Stimulated activated CD4-positive, alpha-beta T cell treated with anti-CD3 and anti-CD28 coated beads, Interleukin-4, amount 100 ng/mL, for 24 hours (primary cell): ENCODE data around the gene NEK2.
"Not testable (repeated sequence)": the region's sequence is repeated elsewhere in the genome, so short reads cannot be mapped to it uniquely, and the experiment has no call there.

Experiments
- DNase-seq: peaks from one replicate; pipeline ENCODE4 v3.0.0-alpha.2; 2020

The NEK2 gene

DNA sequence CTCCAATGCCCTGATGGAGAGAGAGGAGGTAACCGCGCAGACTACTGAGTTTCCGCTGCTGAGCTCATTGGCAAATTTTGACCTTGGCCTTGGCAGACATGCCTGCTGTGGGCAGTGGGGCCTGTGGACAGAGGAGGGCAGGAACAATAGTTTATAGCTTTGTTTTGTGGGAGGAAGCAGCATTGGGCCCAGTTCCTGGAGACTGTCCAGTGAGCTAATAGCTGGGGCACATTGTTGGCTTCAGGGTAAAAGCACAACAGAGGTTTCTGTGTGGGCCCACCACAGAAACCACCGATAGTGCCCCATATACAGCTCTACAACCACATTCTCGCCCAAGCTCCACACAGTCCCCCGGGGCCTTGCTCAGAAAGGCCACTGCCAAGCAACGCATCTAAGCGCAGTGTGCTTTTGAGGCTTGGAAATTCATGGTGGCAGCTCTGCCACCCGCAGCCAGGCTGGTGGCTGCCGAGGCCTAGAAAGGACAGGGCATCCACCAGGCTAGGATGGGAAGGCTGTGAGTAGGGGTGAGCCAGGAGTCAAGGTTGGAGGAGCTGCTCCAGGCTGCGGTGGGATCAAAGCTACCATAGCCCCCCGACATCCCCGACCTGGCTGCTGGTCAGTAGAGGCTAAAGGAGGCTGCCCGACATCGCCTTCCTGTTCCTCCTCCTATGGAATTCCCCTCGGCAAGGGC is 43.2 kb downstream of the NEK2 start:
- DNase-seq: no peak

DNA sequence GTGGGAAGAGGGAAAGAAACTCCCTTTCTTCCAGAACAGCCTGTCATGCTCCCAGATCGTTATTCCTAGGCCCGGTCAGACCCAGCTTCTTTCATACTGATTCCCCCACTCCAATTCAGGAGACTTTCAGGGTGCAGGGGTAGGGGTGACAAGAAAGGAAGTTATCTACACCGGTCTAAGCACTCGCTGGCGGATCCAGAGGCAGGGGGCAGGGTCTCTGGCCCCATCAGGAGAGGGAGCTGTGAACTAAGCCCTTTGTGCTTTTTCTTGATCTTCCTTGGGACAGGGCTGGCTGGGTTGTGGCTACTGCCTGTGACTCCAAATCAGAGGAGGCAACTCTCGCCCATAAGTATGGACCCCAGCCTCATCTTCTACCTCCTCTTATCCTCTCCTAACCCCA is 44.3 kb downstream of the NEK2 start:
- DNase-seq: no peak

DNA sequence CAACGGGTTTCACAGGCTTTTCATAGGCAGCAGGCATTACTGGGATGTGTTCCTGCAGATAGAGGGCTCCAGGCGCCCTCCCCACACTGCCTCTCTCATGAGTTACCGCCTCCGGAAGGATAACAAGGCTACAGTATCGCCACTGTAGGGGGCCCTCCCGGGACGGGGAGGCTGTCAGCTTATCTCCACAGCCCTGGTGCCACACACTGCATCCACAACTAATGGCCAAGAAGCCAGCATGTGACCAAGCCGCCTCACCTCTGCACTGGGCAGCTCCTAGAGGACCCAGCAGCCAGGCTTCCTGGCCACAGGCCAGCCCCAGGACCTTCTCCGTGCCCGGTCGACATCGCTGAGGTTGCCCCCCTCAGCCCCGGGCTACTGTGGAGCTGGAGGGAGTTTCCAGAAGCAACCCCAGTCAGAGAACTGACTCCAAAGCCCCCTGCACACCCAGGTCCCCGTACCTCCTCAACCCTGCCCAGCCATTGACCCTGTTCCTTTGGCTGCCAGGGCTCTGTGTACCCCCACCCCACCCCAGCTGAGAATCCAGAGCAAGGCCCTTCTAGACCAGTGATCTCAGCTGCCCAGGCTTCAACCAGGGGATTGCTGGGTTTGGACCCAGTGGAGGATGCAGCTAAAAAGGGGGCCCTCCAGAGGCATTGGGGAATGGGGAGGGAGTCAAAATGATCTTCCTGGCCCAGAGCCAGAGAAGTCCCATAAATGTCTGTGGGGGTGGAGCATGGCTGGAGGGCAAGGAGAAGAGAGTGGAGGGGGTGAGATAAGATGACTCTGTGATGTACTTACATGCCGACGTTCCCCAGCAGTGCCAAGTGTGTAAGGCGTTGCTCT is 45.0 kb downstream of the NEK2 start:
- no peak for DNase-seq

DNA sequence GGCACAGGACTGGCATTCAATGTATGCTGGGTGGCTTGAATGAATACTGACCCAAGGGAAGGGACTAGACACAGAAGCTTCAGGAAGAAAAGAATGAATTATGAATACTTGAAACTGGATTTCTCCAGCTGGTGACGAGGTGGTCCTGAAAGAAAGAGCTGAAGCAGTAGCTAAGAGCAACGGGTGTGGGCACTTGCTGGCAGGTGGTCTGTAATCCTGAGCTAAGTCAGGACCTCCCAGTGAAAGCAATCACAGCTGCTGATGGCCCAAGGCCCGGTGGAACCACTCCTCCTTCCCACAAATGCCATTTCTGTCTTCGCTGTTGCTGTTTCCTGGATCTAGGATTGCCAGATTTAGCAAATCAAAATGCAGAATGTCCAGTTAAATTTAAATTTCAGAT is 47.0 kb downstream of the NEK2 start:
- DNase-seq: no peak

DNA sequence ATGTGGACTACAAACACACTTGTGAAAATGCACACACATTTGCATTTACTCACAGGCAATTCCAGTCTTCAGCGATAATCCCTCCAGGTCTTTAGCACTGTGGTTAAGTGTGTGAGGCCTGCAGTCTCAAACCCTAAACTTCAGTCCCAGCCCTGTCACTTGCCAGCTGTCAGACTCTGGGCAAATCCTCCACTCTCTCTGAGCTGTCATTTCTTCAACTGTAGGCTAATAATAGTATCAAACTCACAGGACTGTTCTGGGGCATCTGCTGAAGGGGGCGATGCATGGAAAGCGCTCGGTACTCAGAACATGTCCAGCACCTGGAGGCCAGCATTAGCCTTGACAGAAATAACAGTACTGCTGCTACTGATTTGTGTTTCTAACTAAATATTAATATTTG is 48.2 kb downstream of the NEK2 start:
- no peak for DNase-seq

DNA sequence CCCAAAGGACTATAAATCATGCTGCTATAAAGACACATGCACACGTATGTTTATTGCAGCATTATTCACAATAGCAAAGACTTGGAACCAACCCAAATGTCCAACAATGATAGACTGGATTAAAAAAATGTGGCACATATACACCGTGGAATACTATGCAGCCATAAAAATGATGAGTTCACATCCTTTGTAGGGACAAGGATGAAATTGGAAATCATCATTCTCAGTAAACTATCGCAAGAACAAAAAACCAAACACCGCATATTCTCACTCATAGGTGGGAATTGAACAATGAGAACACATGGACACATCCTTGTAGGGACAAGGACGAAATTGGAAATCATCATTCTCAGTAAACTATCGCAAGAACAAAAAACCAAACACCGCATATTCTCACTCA is 49.6 kb downstream of the NEK2 start:
- DNase-seq: not testable (repeated sequence)

DNA sequence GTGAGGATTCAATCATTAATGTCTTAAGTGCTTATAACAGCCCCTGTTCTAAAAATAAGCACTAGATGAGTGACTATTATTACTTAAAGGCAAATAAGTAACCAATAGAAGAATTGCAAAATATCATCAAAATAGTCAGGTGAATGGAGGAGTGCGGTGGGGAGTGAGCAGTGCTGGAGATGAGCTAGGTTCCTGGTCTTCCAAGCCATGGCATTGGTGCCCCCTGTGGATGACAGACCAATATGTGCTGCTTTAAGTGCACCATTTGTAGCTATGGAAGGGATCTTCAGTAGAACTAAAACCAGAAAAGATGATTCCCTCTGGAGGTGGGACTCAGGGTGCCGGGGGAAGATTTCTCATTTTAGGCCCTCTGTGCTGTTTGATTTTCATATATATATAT is 50.4 kb downstream of the NEK2 start:
- DNase-seq: no peak

DNA sequence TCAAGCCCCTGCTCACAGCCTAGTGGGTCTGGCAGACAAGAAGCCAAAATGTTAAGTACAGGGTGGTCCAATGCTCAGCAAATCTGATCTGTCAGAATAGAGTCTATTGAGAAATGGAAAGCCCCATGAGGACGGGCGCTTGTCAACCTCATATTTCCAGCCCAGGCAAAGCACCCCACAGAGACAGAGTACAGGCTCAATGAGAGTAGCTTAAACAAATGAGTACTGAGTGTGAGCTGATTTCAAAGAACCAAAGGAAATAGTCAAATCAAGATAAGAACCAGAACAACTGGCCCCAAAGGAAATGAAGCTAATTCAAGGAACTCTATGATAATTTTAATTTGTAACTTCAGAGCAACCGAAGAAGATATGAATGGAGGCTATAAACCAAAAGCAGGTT is 51.9 kb downstream of the NEK2 start:
- DNase-seq: no peak

DNA sequence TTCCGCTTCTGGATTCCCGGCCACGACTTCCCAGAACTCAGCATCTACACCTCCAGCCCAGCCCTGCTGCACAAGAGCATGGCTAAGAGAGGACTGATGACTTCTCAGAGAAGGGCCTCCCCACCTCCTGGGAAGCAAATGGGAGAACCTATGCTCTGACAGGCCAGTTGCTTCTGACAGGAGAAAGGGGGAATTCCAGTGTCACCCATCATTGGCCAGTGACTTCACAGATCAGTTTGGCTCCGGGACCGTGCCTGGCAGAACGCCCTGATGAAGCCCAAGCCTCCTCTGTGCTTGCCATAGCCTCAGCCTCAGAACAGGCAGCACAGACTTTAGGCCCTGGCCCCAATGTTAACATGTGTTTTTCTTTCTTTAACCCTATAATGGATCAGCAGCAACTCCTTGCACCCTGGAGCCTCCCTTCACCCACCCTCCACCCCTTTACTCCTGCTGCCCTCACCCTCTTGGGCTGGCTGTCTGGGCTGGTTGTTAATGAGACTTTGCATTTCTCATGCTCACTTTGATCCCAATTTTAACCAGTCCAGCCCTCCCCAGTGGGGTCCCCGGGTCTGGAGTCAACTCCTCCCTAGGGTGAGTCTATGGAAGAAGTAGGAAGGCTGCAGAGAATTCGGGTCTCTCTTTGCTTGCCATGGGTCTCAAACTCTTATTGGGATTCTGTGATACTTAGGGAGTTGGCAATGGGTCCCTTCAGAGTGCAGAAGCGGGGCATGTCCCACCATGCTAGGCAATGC is 53.8 kb downstream of the NEK2 start:
- no peak for DNase-seq

DNA sequence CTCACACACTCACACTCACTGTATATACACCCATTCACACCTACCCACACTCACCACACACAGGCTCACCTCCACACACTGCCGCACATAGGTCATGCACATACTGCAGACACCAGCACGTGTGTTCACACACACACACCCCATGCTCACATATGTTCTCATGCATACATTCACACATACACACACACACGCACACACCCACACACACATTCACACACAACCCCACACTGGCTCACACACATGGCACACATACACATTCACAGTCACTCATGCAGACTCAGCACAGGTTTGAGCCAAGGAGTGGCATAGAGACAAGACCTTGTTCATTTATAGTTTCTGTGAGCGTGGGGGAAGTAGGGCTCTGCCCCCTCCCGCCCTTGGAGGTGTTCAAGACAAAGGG is 55.3 kb downstream of the NEK2 start:
- DNase-seq: no peak

DNA sequence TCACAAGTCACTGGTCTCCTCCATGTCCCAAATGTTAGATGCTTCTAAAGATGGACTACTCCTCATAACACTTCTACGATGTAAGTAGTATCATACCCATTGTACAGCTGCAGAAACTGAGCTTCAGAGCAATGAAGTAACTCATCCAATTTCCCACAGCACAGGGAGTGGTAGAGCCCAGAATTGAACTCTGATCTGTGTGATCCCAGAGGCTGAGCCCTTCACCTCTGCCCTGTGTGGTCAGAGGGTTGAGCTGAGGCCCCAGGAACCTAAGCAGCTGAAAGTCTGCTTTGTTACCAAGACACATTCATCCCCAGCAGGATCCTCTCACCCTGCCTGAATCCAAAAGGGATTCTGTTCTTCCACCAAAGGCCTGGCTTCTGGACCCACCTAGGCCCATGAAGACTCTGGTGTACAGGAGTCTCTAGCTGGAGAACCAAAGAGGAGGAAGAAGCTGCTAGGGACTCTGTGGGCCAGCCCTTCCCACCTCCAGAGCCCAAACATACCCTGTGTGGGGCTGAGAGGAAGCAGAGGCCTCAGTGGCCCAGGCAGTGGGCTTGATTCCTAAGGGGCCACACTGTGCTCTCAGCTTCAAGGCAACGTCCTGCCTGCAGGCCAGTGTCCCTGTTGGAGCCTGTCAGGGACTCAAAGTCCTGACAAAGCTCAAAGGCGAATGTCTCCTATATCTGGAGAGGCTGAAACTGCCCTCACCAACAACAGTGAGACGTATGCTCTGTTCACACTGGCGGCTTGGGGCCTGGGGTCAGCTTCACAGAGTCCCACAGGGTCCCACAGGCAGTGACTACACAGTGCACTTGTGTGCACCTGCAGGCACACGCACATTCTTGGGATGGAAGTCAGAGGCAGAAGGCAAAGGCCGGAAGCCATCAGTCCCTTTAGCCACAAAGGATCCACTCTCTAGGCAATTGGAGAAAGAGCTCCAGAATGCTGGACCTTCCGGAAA is 56.1 kb downstream of the NEK2 start:
- no peak for DNase-seq

DNA sequence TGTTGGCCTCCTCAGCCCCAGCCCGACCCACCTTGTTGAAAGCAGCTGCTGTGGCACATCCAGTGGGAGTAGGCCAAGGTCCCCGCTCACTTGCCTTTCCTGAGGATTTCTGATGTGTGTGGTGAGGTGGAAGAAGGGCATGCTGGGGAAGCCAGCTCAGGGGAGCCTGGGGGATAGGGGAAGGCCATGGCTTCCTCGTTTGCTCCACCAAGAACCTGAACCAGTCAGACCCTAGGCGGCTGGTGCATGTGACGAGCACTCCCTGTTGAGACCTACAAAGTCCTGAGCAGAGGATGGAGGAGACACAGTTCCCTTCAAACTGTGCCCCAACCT is 58.5 kb downstream of the NEK2 start:
- DNase-seq: no peak

DNA sequence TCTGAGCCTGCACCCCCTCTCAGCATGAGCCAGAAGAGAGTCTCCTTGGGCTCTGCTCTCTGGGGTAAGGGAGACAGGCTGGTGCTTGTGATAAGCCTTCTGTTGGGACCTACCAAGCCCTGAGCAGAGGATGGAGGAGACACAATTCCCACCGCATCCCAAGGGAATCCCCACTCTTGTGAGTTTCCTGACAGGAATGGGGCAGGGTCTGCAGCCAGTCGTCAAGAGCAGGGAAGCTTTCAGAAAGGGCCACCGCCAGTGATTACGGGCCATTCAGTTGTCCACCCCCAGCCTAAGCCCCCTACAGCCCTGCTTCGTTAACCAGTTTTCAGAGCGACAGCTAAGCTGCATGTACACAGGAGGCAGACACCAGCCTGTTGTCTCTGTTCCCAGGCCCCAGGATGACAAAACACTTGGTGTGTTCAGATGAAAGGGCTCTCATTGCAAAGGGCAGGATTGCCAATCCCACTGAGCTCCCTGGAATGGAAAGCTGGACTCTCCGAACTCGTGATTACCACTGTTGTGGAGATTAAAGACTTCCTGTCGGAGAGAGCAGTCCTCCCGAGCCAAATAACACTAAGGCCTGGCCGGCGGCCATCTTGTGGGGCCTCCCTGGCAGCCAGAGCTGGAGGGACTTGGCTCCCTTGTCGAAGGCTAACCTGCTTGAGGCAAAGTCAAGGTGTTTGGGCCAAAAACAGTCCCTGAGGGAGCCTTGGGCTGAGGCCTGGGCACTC is 59.0 kb downstream of the NEK2 start:
- no peak for DNase-seq

DNA sequence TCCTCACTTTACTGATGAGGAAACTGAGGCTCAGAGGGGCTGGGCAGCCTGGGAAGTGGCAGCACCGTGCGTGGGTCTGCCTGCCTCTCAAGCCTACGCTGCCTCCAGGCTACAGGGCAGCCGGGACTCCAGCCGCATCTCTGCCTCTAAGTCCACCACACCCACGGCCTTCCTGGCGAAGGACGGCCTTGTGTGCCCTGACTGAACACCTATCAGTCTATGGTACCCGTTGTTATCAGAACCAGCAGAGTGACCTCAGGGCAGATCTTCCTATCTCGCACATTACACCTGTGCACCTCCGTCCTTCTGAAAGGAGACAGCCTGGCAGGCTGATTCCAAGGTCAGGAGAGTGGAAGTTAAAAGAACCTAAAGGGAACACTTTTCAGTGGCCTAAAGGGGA is 60.8 kb downstream of the NEK2 start:
- no peak for DNase-seq

DNA sequence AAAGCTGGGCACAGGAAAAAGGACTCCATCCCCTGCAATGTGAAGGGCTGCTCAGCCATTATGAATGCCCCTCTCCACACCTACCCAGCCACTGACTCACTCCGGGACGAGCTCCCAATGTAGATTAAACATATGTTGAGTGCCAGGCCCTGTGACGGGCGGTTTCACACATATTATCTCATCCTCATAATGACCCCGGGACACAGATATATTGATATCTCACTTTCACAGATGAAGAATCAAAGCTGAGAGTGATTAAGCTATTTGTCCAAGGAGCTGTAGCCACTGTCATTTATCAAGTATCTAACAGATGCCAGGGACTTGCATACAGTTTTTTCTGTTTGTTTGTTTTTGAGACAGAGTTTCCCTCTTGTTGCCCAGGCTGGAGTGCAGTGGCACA is 61.5 kb downstream of the NEK2 start:
- DNase-seq: no peak

DNA sequence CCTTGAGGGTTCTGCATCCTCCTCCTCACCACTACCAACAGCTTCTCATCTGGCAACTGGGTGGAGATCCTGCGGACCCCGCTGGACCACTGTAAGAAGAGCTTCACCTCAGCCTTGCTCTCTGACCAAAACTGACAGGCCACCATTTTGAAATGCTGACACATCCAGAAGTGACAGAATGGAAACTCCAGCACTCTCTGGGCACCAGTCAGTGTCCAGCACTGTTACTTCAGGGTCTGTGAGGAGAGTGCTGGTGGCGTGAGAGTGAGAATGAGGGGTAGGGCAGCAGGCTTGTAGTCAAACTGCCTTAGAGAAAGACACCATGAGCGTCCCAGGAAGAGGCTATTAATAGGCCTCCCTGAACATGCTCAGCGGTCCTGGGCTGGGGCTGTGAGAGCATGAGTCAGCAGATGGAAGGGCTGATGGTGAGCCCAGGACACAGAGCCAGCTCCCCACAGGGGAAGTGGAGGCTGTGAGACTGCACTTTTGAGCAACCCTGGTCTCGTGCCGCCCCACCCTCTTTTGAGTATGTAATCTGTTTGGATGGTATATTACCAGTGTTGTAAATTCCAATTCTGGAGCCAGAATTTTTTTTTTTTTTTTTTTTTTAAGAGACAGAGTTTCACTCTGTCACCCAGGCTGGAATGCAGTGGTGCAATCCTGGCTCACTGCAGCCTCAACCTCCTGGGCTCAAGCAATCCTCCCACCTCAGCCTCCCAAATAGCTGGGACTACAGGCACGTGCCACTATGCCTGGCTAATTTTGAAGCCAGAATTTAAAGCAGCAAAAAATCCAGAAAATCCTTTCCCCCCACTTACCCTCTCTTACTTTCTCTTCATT is 62.1 kb downstream of the NEK2 start:
- no peak for DNase-seq

DNA sequence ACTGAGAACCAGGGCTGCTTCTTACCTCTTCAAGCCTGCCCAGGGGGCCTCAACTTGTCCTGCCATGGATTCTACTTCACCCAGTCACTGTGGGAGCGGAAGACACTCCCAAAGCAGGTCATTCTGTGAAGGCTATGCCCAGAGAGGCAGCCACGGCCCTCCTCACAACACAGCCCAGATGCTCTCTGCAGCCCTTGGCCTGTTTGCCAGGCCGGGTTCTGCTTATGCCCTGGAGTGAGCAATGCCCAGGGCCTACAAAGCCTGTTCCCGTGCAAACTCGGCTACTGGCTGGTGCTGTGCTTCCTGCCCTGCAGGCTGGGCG is 62.7 kb downstream of the NEK2 start:
- DNase-seq: no peak
